K562 (cell line): ENCODE results near the gene AFAP1. TPM values are rescaled to one million over a fixed set of nuclear protein-coding genes. Genes with fewer than 3 reads are reported as not detected.

Source experiments
- ATAC-seq: fragments of 200-7000 bp; cut with Tn5 transposase; 3 replicates; pipeline ENCODE4 v1.9.1; 2020; ENCODE audit warnings: moderate library complexity
- BruUV-seq: library from RNA; stranded (reverse); fragments of 400-500 nt; replicated peaks from 2 replicates; lab custom pipeline; 2021; lab: Mats Ljungman, UMichigan
- CTCF ChIA-PET: fragments of 300-600 bp; formaldehyde crosslinking; extraction: SDS; loops from one replicate; lab custom pipeline; 2021; ENCODE audit warnings: low intra/inter-chr PET ratio; lab: Yijun Ruan, JAX
- POLR2A ChIA-PET: fragments of 300-600, 350-650 bp; sonication (Branson Sonifier 250); formaldehyde crosslinking; extraction: SDS; loops from one replicate; lab custom pipeline; 2021; ENCODE audit warnings: antibody characterized with exemption, inconsistent platforms; lab: Yijun Ruan, JAX
- DNase-seq, 4 experiments: peaks; one replicate each; pipeline versions ENCODE4 v3.0.0 to v3.0.0-alpha.2; 2011 to 2018; ENCODE audit warnings: low spot score in 3 of 4, mixed read lengths in 3 of 4; ENCODE audit errors: extremely low read depth in 1 of 4
- FAIRE-seq: peaks from 2 replicates; lab custom pipeline; 2011; peaks lifted over from hg19 to GRCh38; lab: Jason Lieb, UNC
- H2AFZ ChIP-seq: 2 replicates; pipeline ENCODE4 v1.6.0; 2011; ENCODE audit warnings: low read depth, low read length, control low read depth, inconsistent platforms
- H3K27ac ChIP-seq: fragments of 200-600 bp; 3 replicates; pipeline ENCODE4 v1.8.0; 2011; ENCODE audit warnings: low read depth, mild to moderate bottlenecking, control low read depth, inconsistent platforms, low read length, moderate library complexity, mixed read lengths; ENCODE audit errors: extremely low read depth
- H3K27me3 ChIP-seq, 2 experiments: fragments of 300-600 bp in 1 of 2; 2 replicates in 1 of 2; 3 replicates in 1 of 2; pipeline versions ENCODE4 v1.6.0 to v1.8.0; 2011; ENCODE audit warnings: inconsistent platforms in 2 of 2, low read length in 2 of 2, mild to moderate bottlenecking in 1 of 2, mixed read lengths in 1 of 2, moderate library complexity in 1 of 2; ENCODE audit not compliant: control insufficient read depth in 2 of 2, insufficient read depth in 2 of 2
- H3K36me3 ChIP-seq: fragments of 300-600 bp; 3 replicates; pipeline ENCODE4 v1.8.0; 2011; ENCODE audit warnings: mild to moderate bottlenecking, low read length, inconsistent platforms; ENCODE audit not compliant: control insufficient read depth, insufficient read depth
- H3K4me1 ChIP-seq, 2 experiments: fragments of 200-600 bp in 1 of 2; replicated peaks in 1 of 2; 2 replicates in 1 of 2; 3 replicates in 1 of 2; pipeline versions ENCODE4 v1.5.1 to v1.8.0; 2011; ENCODE audit warnings: inconsistent platforms in 2 of 2, low read length in 2 of 2, mild to moderate bottlenecking in 1 of 2, mixed read lengths in 1 of 2, moderate library complexity in 1 of 2; ENCODE audit not compliant: control insufficient read depth in 2 of 2, insufficient read depth in 2 of 2
- H3K4me2 ChIP-seq: 2 replicates; pipeline ENCODE4 v1.6.1; 2011; ENCODE audit warnings: low read length, control low read depth, inconsistent platforms, mixed read lengths; ENCODE audit not compliant: insufficient read depth
- H3K4me3 ChIP-seq: fragments of 200-600 bp; sonication (generic), shearing (Covaris generic); 2 replicates; pipeline ENCODE4 v1.5.1; 2016; ENCODE audit warnings: control low read depth, inconsistent platforms
- H3K79me2 ChIP-seq: fragments of 200-600 bp; 3 replicates; pipeline ENCODE4 v1.8.0; 2011; ENCODE audit warnings: low read length, inconsistent platforms; ENCODE audit not compliant: control insufficient read depth, insufficient read depth
- H3K9ac ChIP-seq, 2 experiments: 2 replicates each; pipeline versions ENCODE4 v1.6.0 to v1.6.1; 2011; ENCODE audit warnings: low read depth in 2 of 2, low read length in 2 of 2, control low read depth in 1 of 2, inconsistent platforms in 1 of 2, mild to moderate bottlenecking in 1 of 2, mixed read lengths in 1 of 2; ENCODE audit not compliant: insufficient read depth in 1 of 2
- H3K9me1 ChIP-seq: one replicate; pipeline ENCODE4 v1.6.0; 2011; ENCODE audit warnings: inconsistent platforms, mild to moderate bottlenecking, low read length, moderate library complexity; ENCODE audit not compliant: control insufficient read depth, insufficient read depth
- H3K9me3 ChIP-seq: replicated peaks from 2 replicates; pipeline ENCODE4 v1.5.1; 2011; ENCODE audit warnings: low read depth, low read length, inconsistent platforms; ENCODE audit not compliant: control insufficient read depth, insufficient read depth
- H4K20me1 ChIP-seq: replicated peaks from 2 replicates; pipeline ENCODE4 v1.6.1; 2011; ENCODE audit warnings: low read length, inconsistent platforms, mixed read lengths; ENCODE audit not compliant: control insufficient read depth, insufficient read depth
- CAMTA2 ChIP-seq: fragments of 250-450 bp; sonication (Bioruptor Pico); conservative IDR thresholded peaks from 2 replicates; pipeline ENCODE4 v1.5.1; 2022
- CREB1 ChIP-seq, 2 experiments: sonication (generic) in 1 of 2; formaldehyde crosslinking in 1 of 2; IDR thresholded peaks; 2 replicates each; pipeline versions ENCODE4 v1.6.1 to v1.8.0; 2012 to 2022; ENCODE audit warnings: inconsistent platforms in 1 of 2, mild to moderate bottlenecking in 1 of 2, missing genetic modification reagents in 1 of 2, moderate library complexity in 1 of 2
- ERF ChIP-seq: fragments of 450-650 bp; formaldehyde crosslinking; IDR thresholded peaks from 2 replicates; pipeline ENCODE4 v1.4.0; 2020; ENCODE audit warnings: mild to moderate bottlenecking, mixed read lengths
- MIER1 ChIP-seq: fragments of 450-650 bp; IDR thresholded peaks from 2 replicates; pipeline ENCODE4 v1.6.1; 2016; ENCODE audit warnings: antibody characterized with exemption, mild to moderate bottlenecking, low read depth
- PCBP2 ChIP-seq: fragments of 200-400 bp; formaldehyde crosslinking; IDR thresholded peaks from 2 replicates; pipeline ENCODE4 v1.6.1; 2018; ENCODE audit warnings: low read length, low read depth, mild to moderate bottlenecking, moderate library complexity; ENCODE audit not compliant: poor library complexity, severe bottlenecking
- POLR3G ChIP-seq: IDR thresholded peaks from 2 replicates; pipeline ENCODE4 v1.6.1; 2011; ENCODE audit not compliant: insufficient read length, insufficient replicate concordance; ENCODE audit errors: extremely low read depth
- RB1 ChIP-seq: fragments of 450-650 bp; IDR thresholded peaks from 2 replicates; pipeline ENCODE4 v1.6.1; 2017; ENCODE audit warnings: low read depth, mild to moderate bottlenecking
- ZBTB1 ChIP-seq: sonication (generic); formaldehyde crosslinking; IDR thresholded peaks from 2 replicates; pipeline ENCODE4 v1.8.1; 2023; ENCODE audit warnings: missing genetic modification reagents, low read depth, mild to moderate bottlenecking, borderline replicate concordance
- ZNF24 ChIP-seq: fragments of 450-650 bp; IDR thresholded peaks from 2 replicates; pipeline ENCODE4 v1.6.1; 2016
- ZNF316 ChIP-seq: fragments of 450-650 bp; IDR thresholded peaks from 2 replicates; pipeline ENCODE4 v1.6.1; 2016
- ZNF431 ChIP-seq: sonication (generic); formaldehyde crosslinking; IDR thresholded peaks from 2 replicates; pipeline ENCODE4 v1.8.0; 2022; ENCODE audit warnings: mild to moderate bottlenecking, missing genetic modification reagents
- WGBS: fragments of 100-300 bp; shearing (Covaris generic); methylation state at CpG from one replicate; pipeline ENCODE4 v1.1.6; 2016; ENCODE audit warnings: low coverage, mixed read lengths; ENCODE audit not compliant: insufficient coverage; ENCODE audit errors: missing lambda C conversion rate; 5-methylcytosine and 5-hydroxymethylcytosine counted together
- in situ Hi-C: fragments of 300-500 bp; cut with MboI; formaldehyde crosslinking; loops from 4 replicates; pipeline ENCODE4 v1.15.0; 2018; ENCODE audit warnings: inconsistent platforms, mixed read lengths
- intact Hi-C: fragments of 100-400 bp; cut with micrococcal nuclease; formaldehyde crosslinking; loops from 2 replicates; pipeline ENCODE4 v1.14.2; 2022
- polyA plus RNA-seq, 8 experiments: library from polyadenylated mRNA; depleted of rRNA in 4 of 8; stranded (reverse) in 5 of 8; unstranded in 3 of 8; fragments of >200 nt; fragmentation: Nextera tagmentation in 2 of 8; fragmentation: Illumina TruSeq in 1 of 8; extraction: Ambion mirVana in 2 of 8; extraction: Trizol in 1 of 8; gene quantifications; 2 replicates each; pipeline versions ENCODE4 v1.2.1 to v1.2.3, GENCODE V29; 2011 to 2014; ENCODE audit warnings: inconsistent platforms in 1 of 8, missing spikeins in 1 of 8
- total RNA-seq, 7 experiments: library from RNA; depleted of rRNA in 6 of 7; stranded (reverse); fragments of >200 nt in 6 of 7; fragmentation: Illumina TruSeq in 2 of 7; extraction: Trizol in 2 of 7; gene quantifications; 2 replicates each; pipeline versions ENCODE4 v1.2.1 to v1.2.3, GENCODE V29; 2011 to 2021; ENCODE audit warnings: low replicate concordance in 1 of 7
- TF ChIP-seq, protein P1 (sequence below): sonication (generic); formaldehyde crosslinking; IDR thresholded peaks from 2 replicates; pipeline ENCODE4 v1.8.0; 2022; ENCODE audit warnings: missing genetic modification reagents, mild to moderate bottlenecking, borderline replicate concordance
- TF ChIP-seq, protein P2 (sequence below): sonication (generic); formaldehyde crosslinking; IDR thresholded peaks from 2 replicates; pipeline ENCODE4 v1.5.0; 2020; ENCODE audit warnings: missing genetic modification reagents

Gene AFAP1
- total and polyA plus RNA-seq, 9 of the 15 experiments (the other 6 are each of a cell fraction or from before 2014, with no cell fraction given) = 0.07 to 0.42 (median 0.12) TPM; not detected in 1

DNA sequence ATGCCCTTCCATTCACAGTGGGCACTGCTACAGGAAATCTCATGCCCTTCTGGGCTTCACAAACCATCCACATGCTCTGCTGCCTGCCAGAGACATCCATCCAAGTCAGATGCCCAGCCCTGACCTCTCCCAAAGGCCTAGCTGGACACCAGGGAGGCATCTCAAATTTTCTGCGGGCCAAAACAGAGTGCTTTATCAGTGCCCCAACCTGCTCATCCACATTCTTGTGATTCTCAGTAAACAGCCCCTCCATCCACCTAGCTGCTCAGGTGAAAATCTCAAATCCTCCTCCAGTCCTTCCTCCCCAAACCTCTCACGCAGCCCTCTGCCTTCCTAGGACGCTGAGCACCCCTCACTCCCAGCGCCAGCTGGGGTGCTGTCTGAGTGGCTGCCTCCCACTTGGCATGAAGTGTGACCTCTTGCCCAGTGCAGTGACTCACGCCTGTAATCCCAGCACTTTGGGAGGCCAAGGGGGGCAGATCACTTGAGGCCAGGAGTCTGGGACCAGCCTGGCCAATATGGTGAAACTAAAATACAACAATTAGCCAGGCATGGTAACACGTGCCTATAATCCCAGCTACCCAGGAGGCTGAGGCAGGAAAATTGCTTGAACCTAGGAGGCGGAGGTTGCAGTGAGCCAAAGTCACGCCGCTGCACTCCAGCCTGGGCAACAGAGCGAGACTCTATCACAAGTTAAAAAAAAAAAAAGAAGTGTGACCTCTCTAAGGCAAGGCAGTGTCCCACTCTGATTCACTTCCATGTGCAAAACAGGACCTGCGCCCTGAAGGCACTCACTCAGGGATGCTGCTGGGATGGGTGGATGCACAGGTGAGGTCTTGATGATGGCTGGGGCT is 1.7 kb upstream of the AFAP1 start:
- ATAC-seq (no peak), FAIRE-seq (no peak), DNase-seq (no peak)
- H3K79me2 ChIP-seq = no peaks in the 10 kb centered on the region
- no peak overlapping the region for H2AFZ ChIP-seq
- H3K9me1 ChIP-seq = no peaks in the 10 kb centered on the region
- H4K20me1 ChIP-seq = no peaks in the 10 kb centered on the region
- peaks cover 0 to 14% of the 10 kb centered on the region in 2 experiments; a peak in 2 of 5 replicates for H3K4me1 ChIP-seq
- TF ChIP-seq CAMTA2 (CRISPR knock-in tag) = no peak
- TF ChIP-seq ZNF24 = no peak
- TF ChIP-seq MIER1 = no peak
- TF ChIP-seq ZNF316 = no peak
- TF ChIP-seq CREB1 (IDR thresholded peaks at IDR 0.05) = no peak
- TF ChIP-seq CREB1 (CRISPR knock-in tag; IDR thresholded peaks at IDR 0.05) = no peak
- no peak for TF ChIP-seq PCBP2
- no peak for TF ChIP-seq ERF (CRISPR knock-in tag)
- TF ChIP-seq POLR3G = no peak
- no peak for TF ChIP-seq ZBTB1 (CRISPR knock-in tag)
- TF ChIP-seq RB1 = no peak
- TF ChIP-seq, protein P1, sequence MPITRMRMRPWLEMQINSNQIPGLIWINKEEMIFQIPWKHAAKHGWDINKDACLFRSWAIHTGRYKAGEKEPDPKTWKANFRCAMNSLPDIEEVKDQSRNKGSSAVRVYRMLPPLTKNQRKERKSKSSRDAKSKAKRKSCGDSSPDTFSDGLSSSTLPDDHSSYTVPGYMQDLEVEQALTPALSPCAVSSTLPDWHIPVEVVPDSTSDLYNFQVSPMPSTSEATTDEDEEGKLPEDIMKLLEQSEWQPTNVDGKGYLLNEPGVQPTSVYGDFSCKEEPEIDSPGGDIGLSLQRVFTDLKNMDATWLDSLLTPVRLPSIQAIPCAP = no peak
- no peak for TF ChIP-seq ZNF431 (CRISPR knock-in tag)
- TF ChIP-seq, protein P2, sequence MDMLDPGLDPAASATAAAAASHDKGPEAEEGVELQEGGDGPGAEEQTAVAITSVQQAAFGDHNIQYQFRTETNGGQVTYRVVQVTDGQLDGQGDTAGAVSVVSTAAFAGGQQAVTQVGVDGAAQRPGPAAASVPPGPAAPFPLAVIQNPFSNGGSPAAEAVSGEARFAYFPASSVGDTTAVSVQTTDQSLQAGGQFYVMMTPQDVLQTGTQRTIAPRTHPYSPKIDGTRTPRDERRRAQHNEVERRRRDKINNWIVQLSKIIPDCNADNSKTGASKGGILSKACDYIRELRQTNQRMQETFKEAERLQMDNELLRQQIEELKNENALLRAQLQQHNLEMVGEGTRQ (CRISPR knock-in tag) = no peak
- ChIA-PET CTCF (no interaction called here), POLR2A (interaction anchor here (0.6 kb wide), 1 partner anchor 1514 kb away, joined by 3 read pairs; no protein-coding TSS in a partner anchor)
- in situ Hi-C loops (no loop called here), intact Hi-C loops (no loop called here)
- no peak overlapping the region for H3K4me3 ChIP-seq
- H3K36me3 ChIP-seq = no peaks in the 10 kb centered on the region
- H3K4me2 ChIP-seq = no peak overlapping the region
- no peak overlapping the region for H3K9ac ChIP-seq
- peaks cover 6 to 16% of the 10 kb centered on the region in 2 experiments; a peak in 3 of 5 replicates for H3K27me3 ChIP-seq
- no TSS peak for BruUV-seq
- 0% methylated on average over 11 of the region's 11 CpGs for WGBS
- H3K27ac ChIP-seq = no peak overlapping the region
- H3K9me3 ChIP-seq = no peaks in the 10 kb centered on the region
